Regular cardiac myocyte (primary cell): ENCODE data around the gene OR6K3. TPM values are rescaled to one million over a fixed set of nuclear protein-coding genes. Genes with fewer than 3 reads are reported as not detected.

Experiments
- total RNA-seq: library from RNA; depleted of rRNA; stranded (reverse); fragments of >200 nt; gene quantifications from 2 replicates; pipeline ENCODE4 v1.2.3, GENCODE V29; 2014

Gene OR6K3, protein sequence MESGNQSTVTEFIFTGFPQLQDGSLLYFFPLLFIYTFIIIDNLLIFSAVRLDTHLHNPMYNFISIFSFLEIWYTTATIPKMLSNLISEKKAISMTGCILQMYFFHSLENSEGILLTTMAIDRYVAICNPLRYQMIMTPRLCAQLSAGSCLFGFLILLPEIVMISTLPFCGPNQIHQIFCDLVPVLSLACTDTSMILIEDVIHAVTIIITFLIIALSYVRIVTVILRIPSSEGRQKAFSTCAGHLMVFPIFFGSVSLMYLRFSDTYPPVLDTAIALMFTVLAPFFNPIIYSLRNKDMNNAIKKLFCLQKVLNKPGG
- total RNA-seq: not detected in 2 replicates

DNA sequence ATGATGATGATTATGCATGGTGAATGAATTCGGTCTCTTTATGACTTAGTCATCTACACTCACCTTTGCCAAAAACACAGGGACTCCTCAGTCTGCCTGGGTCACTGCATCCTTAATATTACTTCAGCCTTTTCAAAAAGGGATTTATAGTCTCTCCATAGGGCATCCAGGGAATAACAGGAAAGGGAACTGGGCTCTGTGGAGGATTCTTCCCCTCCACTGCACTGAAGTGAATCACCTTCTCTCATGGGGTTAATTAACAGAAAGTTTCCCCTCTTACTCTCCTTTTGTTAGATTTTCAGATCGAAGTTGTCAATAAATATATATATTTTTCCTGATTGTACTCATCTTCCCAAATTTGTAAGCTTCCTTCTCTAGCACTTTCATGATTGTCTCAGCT, at the start of gene OR6K3:
OR6K3 (minus strand) TSS at position 101 of the 400 bp plus-strand sequence. CDS start 2,605 bp downstream, outside the sequence.

DNA sequence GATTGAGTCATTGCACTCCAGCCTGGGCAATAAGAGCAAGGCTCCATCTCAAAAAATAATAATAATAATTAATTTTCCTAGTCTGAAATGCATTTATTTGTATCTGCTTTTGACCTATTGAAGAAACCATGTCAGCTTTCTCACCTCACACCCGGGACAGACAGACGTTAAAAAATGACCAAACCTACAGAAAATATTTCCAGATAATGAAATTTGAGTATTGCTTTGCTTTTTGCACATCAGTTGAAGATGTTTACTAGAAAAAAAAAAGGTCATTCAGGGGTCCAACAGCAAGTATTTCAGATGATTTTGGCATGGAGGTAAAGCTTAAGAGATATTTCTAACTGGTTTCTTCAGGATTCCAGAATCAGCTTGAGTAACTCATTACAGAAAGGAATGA, 33.9 kb upstream of the OR6K3 start, which contains the start of gene OR6K6:
OR6K6 (plus strand) TSS at position 301 of the 400 bp plus-strand sequence. CDS start 168 bp downstream, outside the sequence.

DNA sequence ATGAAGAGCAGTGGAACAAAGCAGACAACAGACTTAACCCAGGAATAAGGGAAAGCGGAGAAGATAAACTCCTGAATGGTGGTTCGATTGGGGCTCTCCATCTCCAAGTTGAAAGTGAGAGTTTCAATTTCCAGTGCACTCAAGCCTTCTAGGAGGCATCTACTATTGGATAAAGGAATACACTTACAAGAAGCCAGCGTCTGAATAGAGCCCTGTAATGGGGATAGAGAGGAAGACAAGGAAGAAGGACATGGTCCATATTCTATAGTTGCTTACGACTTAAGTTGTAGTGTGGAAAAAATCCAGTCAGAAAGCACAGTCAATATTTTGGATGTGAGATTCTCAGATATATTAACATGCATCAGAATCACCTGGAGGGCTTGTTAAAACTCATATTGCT, 20.0 kb downstream of the OR6K3 start, which contains the start of gene OR6K2:
OR6K2 (minus strand) TSS at position 101 of the 400 bp plus-strand sequence; CDS start at position 101, 0 bp downstream.

DNA sequence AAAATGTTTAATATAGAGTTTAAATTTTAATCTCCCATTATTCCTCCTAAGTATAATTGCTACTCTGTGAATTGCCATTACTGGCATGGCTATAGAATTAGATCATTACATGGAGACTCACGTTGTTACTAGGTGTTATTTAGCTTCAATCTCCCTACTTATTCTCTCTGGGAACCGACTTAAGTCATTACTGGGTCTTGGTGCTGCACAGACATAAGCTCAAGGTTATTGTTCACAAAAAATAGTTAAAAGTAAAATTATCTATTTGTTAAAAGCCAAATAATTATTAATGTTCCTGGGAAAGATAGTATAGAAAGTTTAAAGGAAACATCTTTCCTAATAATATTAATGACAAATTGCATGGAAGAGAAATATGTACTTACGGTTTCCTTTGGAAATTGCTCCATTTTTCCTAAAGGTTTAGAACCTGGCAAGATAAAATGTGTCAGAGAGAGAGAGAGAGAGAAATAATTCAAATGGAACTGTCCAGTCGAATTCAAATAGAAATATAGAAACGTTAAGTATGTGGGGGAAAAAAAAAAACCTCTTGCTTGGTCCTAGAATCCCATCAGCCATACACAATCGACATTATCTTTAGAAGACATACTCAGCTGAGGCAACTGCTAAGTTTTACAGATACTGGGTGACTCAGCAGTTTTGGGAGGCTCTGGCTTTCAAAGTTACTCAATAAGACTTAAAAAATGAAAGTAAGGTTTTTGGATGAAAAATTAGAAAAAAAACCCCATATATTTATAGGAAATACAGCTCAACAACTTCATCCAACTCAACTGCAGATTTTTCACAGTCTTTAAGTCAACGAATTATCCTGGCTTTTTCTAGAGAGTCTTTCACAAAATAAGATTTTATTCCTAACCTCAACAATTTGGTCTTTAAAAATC, 34.2 kb downstream of the OR6K3 start, which contains the start of gene SPTA1:
SPTA1 (minus strand) TSS at position 605 of the 899 bp plus-strand sequence; CDS start at position 407, 198 bp downstream.

Other genes with a start within 250 kb of the OR6K3 start
- gene OR10R2, start 248.5 kb downstream of the OR6K3 start, total RNA-seq: not detected in 2 replicates
- not detected in 2 replicates for gene OR6Y1, start 166.3 kb downstream of the OR6K3 start, total RNA-seq
- gene OR6P1, start 150.1 kb downstream of the OR6K3 start, total RNA-seq: not detected in 2 replicates
- not detected in 2 replicates for gene OR10X1, start 140.8 kb downstream of the OR6K3 start, total RNA-seq
- gene OR10Z1, start 115.5 kb downstream of the OR6K3 start, total RNA-seq: not detected in 2 replicates
- under 0.01 and 0.19 TPM in 2 replicates for gene SPTA1, start 34.0 kb downstream of the OR6K3 start, total RNA-seq
- gene OR6K2, start 20.1 kb downstream of the OR6K3 start, total RNA-seq: not detected in 2 replicates
- not detected in 2 replicates for gene OR6K6, start 34.0 kb upstream of the OR6K3 start, total RNA-seq
- not detected in 2 replicates for gene OR6N1, start 51.5 kb upstream of the OR6K3 start, total RNA-seq
- not detected in 2 replicates for gene OR6N2, start 60.5 kb upstream of the OR6K3 start, total RNA-seq
- not detected in 2 replicates for gene MNDA, start 110.6 kb upstream of the OR6K3 start, total RNA-seq
- gene PYHIN1, start 210.8 kb upstream of the OR6K3 start, total RNA-seq: not detected in 2 replicates